Nephron (organoid): ENCODE data around the gene TMA7B.
"Not testable (repeated sequence)": the region's sequence is repeated elsewhere in the genome, so short reads cannot be mapped to it uniquely, and the experiment has no call there.

Experiments
- H3K27ac Mint-ChIP-seq, 3 experiments: 2 replicates each; pipeline ENCODE4 v1.8.0; 2020; ENCODE audit warnings: mixed read lengths in 3 of 3, mild to moderate bottlenecking in 2 of 3, moderate library complexity in 1 of 3
- H3K27me3 Mint-ChIP-seq: 2 replicates; pipeline ENCODE4 v1.8.0; 2021; ENCODE audit warnings: low read depth, mild to moderate bottlenecking, moderate library complexity, mixed read lengths
- H3K36me3 Mint-ChIP-seq: 2 replicates; pipeline ENCODE4 v1.8.0; 2020; ENCODE audit warnings: low read depth, mixed read lengths
- H3K4me1 Mint-ChIP-seq: 2 replicates; pipeline ENCODE4 v1.8.0; 2020; ENCODE audit warnings: mixed read lengths
- H3K4me3 Mint-ChIP-seq, 3 experiments: 2 replicates each; pipeline ENCODE4 v1.8.0; 2020; ENCODE audit warnings: mild to moderate bottlenecking in 3 of 3, mixed read lengths in 3 of 3, moderate library complexity in 2 of 3
- H3K9me3 Mint-ChIP-seq: 2 replicates; pipeline ENCODE4 v1.8.0; 2020; ENCODE audit warnings: mixed read lengths
- CTCF ChIP-seq, 3 experiments: fragments of 200-600 bp; sonication (generic); IDR thresholded peaks; one replicate each; pipeline ENCODE4 v1.5.0; 2021; ENCODE audit warnings: antibody characterized with exemption in 3 of 3; ENCODE audit not compliant: unreplicated experiment in 3 of 3

Gene TMA7B

GRCh38 chr22:39946126-39946502 is 14.1 kb upstream of the TMA7B start:
- no peak for TF ChIP-seq CTCF (IDR thresholded peaks at IDR 0.05; ENCODE audit: unreplicated experiment in 3 of 3)
- Mint-ChIP-seq H3K27me3 (peaks cover 4% of the 10 kb centered on the region), H3K4me1 (peaks cover 44% of the 10 kb centered on the region), H3K9me3 (no peaks in the 10 kb centered on the region), H3K4me3 (no peak overlapping the region), H3K27ac (no peak overlapping the region), H3K36me3 (no peaks in the 10 kb centered on the region)

- H3K4me3 Mint-ChIP-seq, result no peak overlapping the region
- no peak for TF ChIP-seq CTCF (IDR thresholded peaks at IDR 0.05; ENCODE audit: unreplicated experiment in 3 of 3)
- no peaks in the 10 kb centered on the region for H3K9me3 Mint-ChIP-seq
Observed at GRCh38 chr22:39946503-39947219, 13.5 kb upstream of the TMA7B start.

GRCh38 chr22:39947220-39948216 is 12.7 kb upstream of the TMA7B start:
- Mint-ChIP-seq H3K27me3 (peaks cover 4% of the 10 kb centered on the region), H3K9me3 (no peaks in the 10 kb centered on the region), H3K36me3 (no peaks in the 10 kb centered on the region), H3K4me3 (no peak overlapping the region), H3K27ac (no peak overlapping the region), H3K4me1 (peaks cover 52% of the 10 kb centered on the region)
- TF ChIP-seq CTCF (IDR thresholded peaks at IDR 0.05; ENCODE audit: unreplicated experiment in 3 of 3), result no peak

More at GRCh38 chr22:39946503-39947219, 13.5 kb upstream of the TMA7B start:
- Mint-ChIP-seq H3K4me1 (peaks cover 49% of the 10 kb centered on the region), H3K27me3 (peaks cover 4% of the 10 kb centered on the region), H3K27ac (no peak overlapping the region), H3K36me3 (no peaks in the 10 kb centered on the region)

GRCh38 chr22:39949964-39950737 is 10.0 kb upstream of the TMA7B start:
- no peaks in the 10 kb centered on the region for H3K36me3 Mint-ChIP-seq
- H3K4me3 Mint-ChIP-seq, result no peak overlapping the region
- peaks cover 63% of the 10 kb centered on the region for H3K4me1 Mint-ChIP-seq
- H3K27me3 Mint-ChIP-seq, result peaks cover 4% of the 10 kb centered on the region
- no peaks in the 10 kb centered on the region for H3K9me3 Mint-ChIP-seq
- peak overlapping the region in 2 of 3 experiments; percentile 27 to 84 for H3K27ac Mint-ChIP-seq
- no peak for TF ChIP-seq CTCF (IDR thresholded peaks at IDR 0.05; ENCODE audit: unreplicated experiment in 3 of 3)

GRCh38 chr22:39951603-39952293 is 8.4 kb upstream of the TMA7B start:
- Mint-ChIP-seq H3K4me1 (peaks cover 64% of the 10 kb centered on the region), H3K27ac (peak overlapping the region in 1 of 3 experiments; percentile 24)
- not testable (repeated sequence) for H3K4me3 Mint-ChIP-seq, H3K27me3 Mint-ChIP-seq, H3K36me3 Mint-ChIP-seq, H3K9me3 Mint-ChIP-seq
